Suppressor macrophage (primary cell): ENCODE data around the gene MAS1L.

ENCODE experiments used
- DNase-seq, 4 experiments: peaks; one replicate each; pipeline ENCODE4 v3.0.0-alpha.2; 2020 to 2022

MAS1L gene

DNA sequence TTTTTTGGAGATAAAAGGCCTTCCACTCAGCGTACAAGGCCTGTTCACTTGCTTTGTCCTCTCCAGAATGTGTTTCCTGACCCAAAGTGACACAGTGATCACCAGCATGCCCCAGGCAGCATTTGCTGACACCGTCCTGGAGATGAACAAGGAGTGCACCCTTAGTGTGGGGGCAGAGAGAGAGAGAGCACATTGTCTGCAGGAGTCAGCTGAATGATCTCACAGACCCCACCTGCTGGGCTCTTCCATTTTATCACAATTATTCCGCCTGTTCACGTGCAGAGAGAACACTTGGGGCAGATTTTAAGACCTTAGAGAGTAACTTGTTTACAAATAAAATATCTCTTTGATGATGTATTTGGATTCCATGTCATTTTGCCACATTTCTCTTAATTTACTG lies 22.4 kb upstream of the MAS1L start:
- no peak for DNase-seq

GRCh38 chr6:29509711-29510110 lies 22.0 kb upstream of the MAS1L start:
- DNase-seq, result no peak

DNA sequence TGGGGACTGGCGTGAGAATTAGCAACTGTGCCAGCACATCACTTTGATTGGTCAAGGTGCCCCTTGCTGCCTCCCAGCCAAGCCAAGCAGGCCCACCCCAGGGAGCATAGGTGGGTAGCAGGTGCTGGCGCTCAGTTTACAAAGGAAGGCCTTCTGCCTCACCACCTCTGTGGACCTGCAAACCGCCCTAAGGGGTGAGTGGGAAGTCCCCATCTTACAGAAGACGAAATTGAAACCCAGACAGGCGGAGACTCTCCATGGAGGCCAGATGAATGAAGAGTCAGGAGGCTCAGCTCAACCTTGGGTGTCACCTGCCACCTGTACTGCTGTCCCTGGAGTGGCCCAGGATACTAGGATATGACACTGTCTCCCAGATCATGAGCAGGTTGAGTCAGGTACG lies 21.5 kb upstream of the MAS1L start:
- no peak for DNase-seq

DNA sequence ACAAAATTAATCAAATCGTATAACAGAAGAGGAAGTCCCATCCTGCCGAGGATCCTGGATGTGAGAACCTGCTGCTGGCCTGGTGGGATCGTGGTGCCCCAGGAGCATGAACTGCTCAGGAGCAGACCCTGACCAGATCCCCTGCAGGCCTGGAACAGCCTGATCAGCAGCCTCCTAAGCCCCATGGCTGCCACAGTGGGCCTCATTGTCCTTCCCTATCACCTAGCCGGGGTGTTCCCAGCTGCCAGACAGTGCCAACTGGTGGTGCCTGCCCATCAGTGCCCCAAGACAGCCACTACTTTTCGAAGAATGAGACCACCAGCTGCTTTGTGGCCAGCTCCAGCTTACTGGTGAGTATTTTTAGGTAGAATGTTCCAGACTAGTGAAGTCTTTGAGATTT lies 19.6 kb upstream of the MAS1L start:
- no peak for DNase-seq

DNA sequence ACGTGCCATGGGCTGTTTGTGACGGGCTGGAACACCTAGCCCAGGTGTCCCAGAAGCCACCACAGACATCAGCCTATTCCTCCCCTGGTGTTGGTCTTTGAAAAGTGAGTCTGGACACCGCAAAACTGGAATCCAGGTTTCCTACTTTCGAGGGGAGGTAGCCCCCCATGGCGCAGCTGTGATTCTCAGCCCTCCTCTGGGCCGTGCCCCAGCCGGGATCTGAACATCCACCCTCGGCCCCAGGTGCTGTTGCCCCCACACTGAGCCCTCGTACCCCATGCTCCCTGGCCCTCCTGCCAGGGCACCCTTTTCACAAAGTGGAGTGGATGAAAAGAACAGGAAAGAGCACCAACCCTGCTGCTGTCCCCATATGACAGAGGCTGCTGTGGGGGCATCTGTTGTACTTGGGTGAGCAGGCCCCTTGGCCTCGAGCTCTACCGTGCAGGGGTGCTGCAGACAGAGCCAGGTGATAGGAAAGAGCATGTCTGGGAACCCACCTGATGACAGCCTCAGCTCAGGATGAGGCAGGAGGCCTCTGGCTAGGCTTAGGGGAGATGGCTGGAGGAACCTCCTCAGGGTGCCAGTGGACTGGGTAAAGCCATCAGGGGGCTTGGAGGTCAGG lies 18.8 kb upstream of the MAS1L start:
- DNase-seq, result no peak

GRCh38 chr6:29505808-29506207 lies 18.1 kb upstream of the MAS1L start:
- no peak for DNase-seq

DNA sequence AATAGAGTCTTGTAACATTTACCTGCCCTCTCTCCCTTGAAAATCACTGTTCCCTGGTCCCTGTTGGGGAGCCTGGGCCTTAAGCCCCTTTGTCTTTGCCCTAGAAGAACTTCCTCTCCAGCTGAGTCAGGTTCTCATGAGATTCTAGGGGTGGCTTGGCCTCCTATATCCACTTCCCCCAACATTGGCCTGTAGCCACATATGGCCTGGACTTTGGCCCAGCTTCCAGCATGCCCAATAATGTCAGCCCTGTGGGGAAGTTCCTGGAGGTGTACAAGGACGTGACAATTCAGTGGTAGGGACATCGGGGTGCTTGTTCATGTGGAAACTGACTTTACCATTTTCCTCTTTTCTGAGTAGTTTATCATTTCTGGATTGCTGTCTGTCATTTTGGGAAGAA lies 17.2 kb upstream of the MAS1L start:
- peak; percentile 22 to 48 (median 42) for DNase-seq

- no peak for DNase-seq
These were observed 14.8 kb upstream of the MAS1L start for GRCh38 chr6:29502597-29502996.

DNA sequence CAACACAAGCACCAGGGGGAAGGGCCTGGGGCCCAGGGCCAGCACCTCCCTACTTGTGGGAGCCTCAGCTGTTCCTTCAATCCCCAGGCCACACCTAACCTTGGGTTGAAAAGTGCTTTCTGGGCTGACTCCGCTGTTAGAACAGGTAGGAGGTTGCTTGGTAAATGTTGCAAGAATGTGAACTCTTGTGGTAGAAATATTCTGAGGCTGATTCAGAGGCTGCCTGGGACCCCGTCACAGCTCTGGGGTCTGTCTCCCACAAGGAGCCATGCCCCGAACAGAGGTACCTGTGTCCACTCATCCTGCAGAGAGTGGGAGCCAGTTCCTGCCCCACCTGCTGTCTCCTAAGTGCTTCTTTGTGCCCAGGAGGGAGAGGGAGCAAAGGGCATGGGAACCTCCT lies 14.4 kb upstream of the MAS1L start:
- no peak for DNase-seq

GRCh38 chr6:29501106-29501505 lies 13.3 kb upstream of the MAS1L start:
- no peak for DNase-seq

DNA sequence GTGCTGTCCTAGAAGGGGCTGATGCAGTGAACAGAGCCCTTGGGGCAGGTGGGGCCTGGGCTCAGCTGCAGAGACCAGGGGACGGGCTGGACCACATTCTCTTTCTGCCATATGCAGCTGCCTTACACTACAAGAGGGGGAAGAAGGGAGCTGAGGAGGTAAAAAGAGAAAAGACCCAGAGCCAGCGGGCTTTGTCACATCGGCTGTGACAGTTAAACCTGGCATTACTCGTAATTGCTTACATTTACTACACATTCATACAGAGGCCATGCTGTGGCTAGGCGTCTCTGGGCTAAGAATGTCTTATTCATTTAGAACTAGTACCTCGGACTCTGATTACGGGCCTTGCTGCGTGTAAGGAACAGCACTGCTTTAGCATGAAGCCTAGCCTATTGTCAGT lies 12.8 kb upstream of the MAS1L start:
- DNase-seq, result no peak

- no peak for DNase-seq
These were observed 11.9 kb upstream of the MAS1L start for GRCh38 chr6:29499704-29500103.

DNA sequence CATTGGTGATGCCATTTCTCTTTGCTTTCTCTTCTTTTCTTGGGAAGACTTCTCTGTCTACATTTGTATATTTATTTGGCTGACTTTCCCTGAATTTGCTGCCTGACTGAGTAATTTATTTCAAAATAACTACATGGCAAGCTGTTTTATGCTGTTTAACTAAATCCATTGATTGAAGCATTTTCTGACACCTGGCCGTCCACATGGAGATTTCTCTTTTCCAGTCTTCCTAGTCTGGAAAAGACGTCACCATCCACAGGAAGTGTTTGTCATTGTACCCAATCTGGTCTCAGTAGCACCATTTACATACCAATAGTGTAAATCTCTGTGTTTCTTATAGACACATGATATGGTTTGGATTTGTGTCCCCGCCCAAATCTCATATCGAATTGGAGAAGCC lies 9.2 kb upstream of the MAS1L start:
- DNase-seq, result no peak

- no peak for DNase-seq
These were observed 7.8 kb upstream of the MAS1L start for GRCh38 chr6:29495571-29495970.

GRCh38 chr6:29494131-29494530 lies 6.4 kb upstream of the MAS1L start:
- no peak for DNase-seq

GRCh38 chr6:29493261-29493660 lies 5.5 kb upstream of the MAS1L start:
- DNase-seq, result no peak

DNA sequence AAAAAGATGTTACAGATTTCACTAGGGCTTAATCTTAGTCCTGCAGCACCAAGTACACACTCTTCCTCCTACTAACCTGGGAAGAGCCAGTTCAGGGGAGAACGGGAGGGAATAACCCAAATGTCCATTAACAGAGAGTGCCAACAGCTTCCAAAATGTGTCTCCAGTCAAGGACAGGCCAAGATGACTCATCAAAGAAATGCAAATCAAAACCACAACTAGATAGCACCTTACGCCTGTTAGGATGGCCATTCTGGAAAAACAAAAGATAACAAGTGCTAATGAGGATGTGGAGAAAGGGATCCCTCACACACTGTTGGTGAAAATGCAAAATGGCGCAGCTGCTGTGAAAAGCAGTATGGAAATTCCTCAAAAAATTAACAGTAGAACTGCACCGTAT lies 3.8 kb upstream of the MAS1L start:
- no peak for DNase-seq

DNA sequence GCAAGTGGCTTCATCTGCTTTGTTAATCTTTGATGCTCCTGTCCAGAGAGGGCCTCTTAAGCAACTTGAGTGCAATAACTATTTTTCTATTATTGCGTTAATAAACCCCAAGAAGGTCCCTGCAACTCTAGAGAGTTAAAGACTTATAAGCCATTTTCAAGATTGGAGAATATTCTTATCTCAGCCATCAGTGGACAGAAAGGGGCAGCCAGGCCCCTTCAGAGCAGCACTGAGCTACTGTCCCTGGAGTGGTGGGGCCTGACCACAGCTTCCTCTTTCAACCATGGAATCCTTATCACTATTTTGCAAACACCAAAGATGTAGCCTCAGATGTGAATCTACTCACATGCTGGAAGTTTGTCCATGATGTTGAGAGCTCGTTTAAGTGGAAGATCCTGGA lies 2.8 kb upstream of the MAS1L start:
- no peak for DNase-seq

GRCh38 chr6:29490055-29490454 lies 2.3 kb upstream of the MAS1L start:
- DNase-seq, result no peak

DNA sequence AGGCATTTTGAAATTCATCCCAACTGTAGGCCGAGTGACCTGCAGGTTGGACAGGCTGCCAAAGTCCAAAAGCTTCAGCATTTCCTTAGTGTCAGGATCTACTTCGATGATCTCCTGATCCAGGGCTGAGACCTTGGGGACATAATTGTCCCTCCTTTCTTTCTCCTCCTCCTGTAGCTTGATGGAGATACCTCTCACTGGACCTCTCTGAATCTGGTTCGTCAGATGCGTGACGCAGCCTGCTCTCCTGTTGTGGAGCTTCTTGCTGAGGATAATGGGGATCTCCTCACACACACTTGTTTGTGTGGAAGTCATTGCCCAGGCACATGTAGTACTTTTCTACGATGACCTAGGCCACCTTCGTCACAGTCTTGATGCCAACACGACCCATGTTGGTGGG lies 1.5 kb upstream of the MAS1L start:
- no peak for DNase-seq

DNA sequence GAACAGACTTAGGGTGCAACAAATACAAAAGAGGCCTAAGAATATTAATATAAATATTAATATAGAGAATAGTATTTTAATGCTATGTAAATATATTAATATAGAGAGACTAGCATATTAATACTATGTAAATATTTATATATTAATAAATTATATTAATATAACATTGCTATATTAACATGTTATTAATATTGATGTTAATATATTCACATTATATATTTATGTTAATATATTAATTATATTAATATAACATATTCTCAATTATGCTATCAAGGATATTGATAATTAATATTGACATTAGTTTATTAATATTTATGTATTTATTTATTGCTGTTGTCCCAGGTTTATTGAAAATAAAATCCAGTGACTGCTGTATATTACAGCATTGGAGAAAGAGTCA lies 1.1 kb upstream of the MAS1L start:
- DNase-seq, result no peak

DNA sequence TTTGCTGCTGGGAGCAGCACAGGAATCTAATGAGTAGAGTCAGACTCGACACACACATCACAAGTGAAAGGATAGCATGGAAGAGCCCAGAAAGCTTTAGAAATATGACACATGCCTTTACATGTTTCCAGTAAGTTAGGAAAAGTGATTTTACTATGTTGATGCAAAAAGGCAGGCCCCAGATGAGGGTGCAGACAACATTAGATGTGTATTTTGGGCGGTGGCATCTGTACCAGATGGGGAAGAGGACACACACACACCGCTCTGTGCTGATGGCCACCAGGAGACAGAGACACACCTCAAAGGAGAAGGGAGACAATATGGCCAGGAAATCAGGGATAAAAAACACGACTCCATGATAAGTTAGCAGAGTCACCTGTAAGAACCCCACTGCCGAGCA lies 625 bp downstream of the MAS1L start:
- no peak for DNase-seq

DNA sequence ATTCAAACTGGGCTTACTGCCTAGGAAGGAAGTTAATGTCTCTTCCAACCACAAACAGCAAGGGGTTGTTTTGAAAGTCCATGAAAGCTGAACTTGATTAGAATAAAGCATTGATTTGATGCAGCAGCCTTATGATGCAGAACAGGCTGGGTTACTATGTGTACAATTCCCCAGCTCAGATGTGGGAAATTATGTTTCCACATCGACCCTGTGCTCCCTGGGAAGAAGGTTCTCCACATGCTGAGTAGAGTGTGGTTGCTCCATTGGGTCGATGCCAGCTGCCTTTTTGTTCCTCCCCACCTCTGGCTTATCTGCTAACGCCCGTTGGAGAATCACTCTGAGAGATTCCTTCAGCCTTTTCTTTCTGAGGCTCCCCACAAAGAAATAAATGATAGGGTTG lies 1.2 kb downstream of the MAS1L start:
- DNase-seq, result no peak

DNA sequence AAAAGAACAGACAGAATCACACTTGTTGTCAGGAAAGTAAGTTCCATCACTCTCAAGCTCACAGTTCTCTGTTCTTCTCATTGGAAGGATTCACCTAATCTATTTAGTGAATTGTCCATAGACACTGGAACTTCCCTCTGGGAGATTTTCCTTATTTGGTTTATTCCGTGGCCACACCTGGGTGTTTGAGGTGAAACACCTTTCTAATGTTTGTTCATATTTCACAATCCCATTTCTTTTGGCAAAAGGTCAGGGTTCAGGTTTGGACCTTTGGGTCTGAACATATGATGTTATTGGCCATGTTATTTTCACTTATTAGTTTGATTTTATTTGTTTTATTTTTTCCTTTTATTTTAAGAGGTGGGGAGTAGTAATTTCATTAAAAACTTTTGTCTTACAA lies 4.0 kb downstream of the MAS1L start:
- DNase-seq, result no peak

DNA sequence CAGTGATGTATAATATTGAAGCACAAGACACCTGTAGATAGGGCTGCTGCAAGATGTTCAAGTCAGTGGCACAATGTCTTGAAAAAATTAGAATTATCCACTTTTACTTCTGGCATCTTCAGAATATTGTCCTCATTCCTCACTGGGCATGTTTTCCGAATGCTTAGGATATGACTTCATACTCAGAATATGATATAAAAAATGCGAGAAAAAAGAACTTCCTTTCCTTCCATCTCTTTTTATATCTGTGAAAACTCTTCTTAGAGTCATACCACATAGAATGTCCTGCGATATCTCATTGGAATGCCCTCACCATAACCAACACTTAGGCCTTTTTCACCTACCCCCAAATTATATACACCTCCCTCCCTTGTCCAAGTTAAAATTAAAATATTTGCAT lies 4.6 kb downstream of the MAS1L start:
- no peak for DNase-seq

DNA sequence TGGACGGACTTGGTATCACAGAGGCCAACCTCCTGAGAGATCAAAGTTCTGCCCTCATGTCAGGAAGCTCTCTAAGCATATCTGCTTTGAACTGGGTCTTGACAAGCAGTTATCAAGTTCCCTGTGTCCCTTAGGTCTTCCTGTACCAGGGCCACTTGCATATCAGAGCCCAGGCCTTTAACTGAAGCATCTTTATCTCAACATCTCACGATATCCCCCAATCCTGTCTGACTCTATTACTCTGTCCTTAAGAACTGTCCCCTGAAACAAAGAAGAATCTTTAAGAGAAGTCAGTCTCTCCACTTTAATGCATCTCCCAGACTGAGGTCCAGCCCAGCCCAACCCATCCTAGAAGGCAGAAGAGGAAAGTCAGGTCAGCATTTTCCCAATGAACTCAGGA lies 8.2 kb downstream of the MAS1L start:
- DNase-seq, result no peak
